Keratinocyte (primary cell): Measurements from ENCODE around the gene CTH. TPM values are rescaled to one million over a fixed set of nuclear protein-coding genes. Genes with fewer than 3 reads are reported as not detected.

Experiments used
- DNase-seq: peaks from one replicate; pipeline ENCODE4 v3.0.0-alpha.2; 2011; ENCODE audit warnings: low read depth, missing footprints, low spot score
- FAIRE-seq: peaks from 2 replicates; lab custom pipeline; 2011; peaks lifted over from hg19 to GRCh38; lab: Jason Lieb, UNC
- H2AFZ ChIP-seq: 2 replicates; pipeline ENCODE4 v1.6.0; 2012; ENCODE audit warnings: low read length, control low read depth, inconsistent platforms; ENCODE audit not compliant: control insufficient read depth
- H3K27ac ChIP-seq: 2 replicates; pipeline ENCODE4 v1.5.1; 2011; ENCODE audit warnings: low read length; ENCODE audit not compliant: control insufficient read depth, insufficient read depth
- H3K27me3 ChIP-seq: 3 replicates; pipeline ENCODE4 v1.6.0; 2011; ENCODE audit warnings: low read length; ENCODE audit not compliant: control insufficient read depth, insufficient read depth; ENCODE audit errors: extremely low read depth
- H3K36me3 ChIP-seq, 2 experiments: 2 replicates in 1 of 2; 3 replicates in 1 of 2; pipeline ENCODE4 v1.5.1; 2011; ENCODE audit warnings: low read length in 2 of 2, mild to moderate bottlenecking in 1 of 2; ENCODE audit not compliant: control insufficient read depth in 2 of 2, insufficient read depth in 2 of 2; ENCODE audit errors: extremely low read depth in 1 of 2
- H3K4me1 ChIP-seq: 3 replicates; pipeline ENCODE4 v1.5.1; 2011; ENCODE audit warnings: low read length; ENCODE audit not compliant: control insufficient read depth, insufficient read depth; ENCODE audit errors: extremely low read depth
- H3K4me2 ChIP-seq: 3 replicates; pipeline ENCODE4 v1.6.0; 2011; ENCODE audit warnings: low read depth, low read length; ENCODE audit not compliant: control insufficient read depth, insufficient read depth; ENCODE audit errors: extremely low read depth
- H3K4me3 ChIP-seq, 3 experiments: fragments of 200-600 bp in 1 of 3; sonication (generic) in 1 of 3; 2 replicates in 2 of 3; 3 replicates in 1 of 3; pipeline ENCODE4 v1.5.1; 2011 to 2016; ENCODE audit warnings: low read length in 3 of 3, mild to moderate bottlenecking in 3 of 3, control low read depth in 2 of 3, inconsistent platforms in 1 of 3, low read depth in 1 of 3, mixed read lengths in 1 of 3, mixed run types in 1 of 3, moderate library complexity in 1 of 3; ENCODE audit not compliant: control insufficient read depth in 2 of 3, insufficient read depth in 2 of 3; ENCODE audit errors: extremely low read depth in 1 of 3
- H3K79me2 ChIP-seq: 2 replicates; pipeline ENCODE4 v1.6.0; 2012; ENCODE audit warnings: low read length; ENCODE audit not compliant: control insufficient read depth, insufficient read depth
- H3K9ac ChIP-seq: 3 replicates; pipeline ENCODE4 v1.6.0; 2011; ENCODE audit warnings: low read length; ENCODE audit not compliant: control insufficient read depth, insufficient read depth; ENCODE audit errors: extremely low read depth
- H3K9me1 ChIP-seq: 3 replicates; pipeline ENCODE4 v1.6.0; 2011; ENCODE audit warnings: low read length; ENCODE audit not compliant: control insufficient read depth, insufficient read depth; ENCODE audit errors: extremely low read depth
- H3K9me3 ChIP-seq: 2 replicates; pipeline ENCODE4 v1.5.1; 2012; ENCODE audit warnings: low read depth, low read length; ENCODE audit not compliant: control insufficient read depth
- H4K20me1 ChIP-seq: 3 replicates; pipeline ENCODE4 v1.6.0; 2011; ENCODE audit warnings: low read length; ENCODE audit not compliant: control insufficient read depth, insufficient read depth; ENCODE audit errors: extremely low read depth
- EZH2 ChIP-seq: IDR thresholded peaks from one replicate; pipeline ENCODE4 v1.6.1; 2012; ENCODE audit warnings: inconsistent platforms, mild to moderate bottlenecking, low read length, moderate library complexity
- dilution Hi-C: fragments of 300-500 bp; cut with MboI; formaldehyde crosslinking; loops from one replicate; pipeline ENCODE4 v1.7.0; 2020; ENCODE audit warnings: low sequenced_read_pairs; ENCODE audit not compliant: extremely low pct_ligation_motif_present
- polyA plus RNA-seq, 5 experiments: library from polyadenylated mRNA; depleted of rRNA in 3 of 5; stranded (reverse) in 3 of 5; stranded (forward) in 1 of 5; unstranded in 1 of 5; fragments of >200 nt; gene quantifications; 1 replicate in 1 of 5; 2 replicates in 3 of 5; 3 replicates in 1 of 5; pipeline versions ENCODE4 v1.2.1 to v1.2.3, GENCODE V29; 2011 to 2012; ENCODE audit warnings: missing spikeins in 2 of 5, low read depth in 1 of 5, low replicate concordance in 1 of 5
- TF ChIP-seq, protein P1 (sequence below), 3 experiments: IDR thresholded peaks in 1 of 3; conservative IDR thresholded peaks in 1 of 3; optimal IDR thresholded peaks in 1 of 3; 2 replicates in 2 of 3; 3 replicates in 1 of 3; pipeline versions ENCODE3 to v1.5.1; 2011; ENCODE audit warnings: low read length in 3 of 3, mild to moderate bottlenecking in 3 of 3, moderate library complexity in 2 of 3, control low read depth in 1 of 3, inconsistent platforms in 1 of 3; ENCODE audit not compliant: insufficient read depth in 2 of 3; ENCODE audit errors: extremely low read depth in 1 of 3

CTH gene
- polyA plus RNA-seq, 1 donor (not counting 4 experiments of a cell fraction or from before 2014, with no cell fraction given): 5.0 TPM

DNA sequence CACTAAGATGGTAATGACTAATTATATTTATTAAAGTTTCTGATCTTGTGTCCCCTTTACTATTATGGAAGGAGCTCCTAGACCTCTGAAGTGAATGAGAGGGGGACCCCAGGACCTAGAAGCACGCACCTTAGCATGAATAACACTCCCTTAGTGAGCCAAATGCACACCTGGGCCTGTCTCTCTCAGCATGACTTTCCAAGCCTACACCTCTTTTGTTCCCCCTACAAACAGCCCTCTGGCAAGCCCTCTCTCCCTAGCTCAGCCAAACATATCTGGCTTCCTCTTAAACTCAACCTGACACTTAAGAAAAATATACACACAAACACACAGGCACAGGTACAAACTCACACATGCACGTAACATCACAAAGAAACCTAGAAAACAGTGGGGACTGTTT lies 7.3 kb upstream of the CTH start:
- H3K9me1 ChIP-seq: no peaks in the 10 kb centered on the region
- H3K27me3 ChIP-seq: no peaks in the 10 kb centered on the region
- no peak for TF ChIP-seq EZH2
- TF ChIP-seq, protein P1, sequence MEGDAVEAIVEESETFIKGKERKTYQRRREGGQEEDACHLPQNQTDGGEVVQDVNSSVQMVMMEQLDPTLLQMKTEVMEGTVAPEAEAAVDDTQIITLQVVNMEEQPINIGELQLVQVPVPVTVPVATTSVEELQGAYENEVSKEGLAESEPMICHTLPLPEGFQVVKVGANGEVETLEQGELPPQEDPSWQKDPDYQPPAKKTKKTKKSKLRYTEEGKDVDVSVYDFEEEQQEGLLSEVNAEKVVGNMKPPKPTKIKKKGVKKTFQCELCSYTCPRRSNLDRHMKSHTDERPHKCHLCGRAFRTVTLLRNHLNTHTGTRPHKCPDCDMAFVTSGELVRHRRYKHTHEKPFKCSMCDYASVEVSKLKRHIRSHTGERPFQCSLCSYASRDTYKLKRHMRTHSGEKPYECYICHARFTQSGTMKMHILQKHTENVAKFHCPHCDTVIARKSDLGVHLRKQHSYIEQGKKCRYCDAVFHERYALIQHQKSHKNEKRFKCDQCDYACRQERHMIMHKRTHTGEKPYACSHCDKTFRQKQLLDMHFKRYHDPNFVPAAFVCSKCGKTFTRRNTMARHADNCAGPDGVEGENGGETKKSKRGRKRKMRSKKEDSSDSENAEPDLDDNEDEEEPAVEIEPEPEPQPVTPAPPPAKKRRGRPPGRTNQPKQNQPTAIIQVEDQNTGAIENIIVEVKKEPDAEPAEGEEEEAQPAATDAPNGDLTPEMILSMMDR (optimal IDR thresholded peaks at IDR 0.05 in 1 of 3, IDR thresholded peaks at IDR 0.05 in 1 of 3, conservative IDR thresholded peaks at IDR 0.05 in 1 of 3; ENCODE audit: extremely low read depth in 1 of 3, insufficient read depth in 2 of 3, low read length in 3 of 3): no peak
- no peak overlapping the region for H3K4me3 ChIP-seq
- H3K27ac ChIP-seq: no peak overlapping the region
- H3K4me2 ChIP-seq: no peak overlapping the region
- DNase-seq: no peak
- FAIRE-seq: no peak
- H3K79me2 ChIP-seq: no peaks in the 10 kb centered on the region
- no peaks in the 10 kb centered on the region for H3K9me3 ChIP-seq
- H3K9ac ChIP-seq: no peak overlapping the region
- no peaks in the 10 kb centered on the region for H4K20me1 ChIP-seq
- no peak overlapping the region for H2AFZ ChIP-seq
- dilution Hi-C loops: no loop called here
- H3K36me3 ChIP-seq: no peaks in the 10 kb centered on the region
- H3K4me1 ChIP-seq: no peaks in the 10 kb centered on the region

DNA sequence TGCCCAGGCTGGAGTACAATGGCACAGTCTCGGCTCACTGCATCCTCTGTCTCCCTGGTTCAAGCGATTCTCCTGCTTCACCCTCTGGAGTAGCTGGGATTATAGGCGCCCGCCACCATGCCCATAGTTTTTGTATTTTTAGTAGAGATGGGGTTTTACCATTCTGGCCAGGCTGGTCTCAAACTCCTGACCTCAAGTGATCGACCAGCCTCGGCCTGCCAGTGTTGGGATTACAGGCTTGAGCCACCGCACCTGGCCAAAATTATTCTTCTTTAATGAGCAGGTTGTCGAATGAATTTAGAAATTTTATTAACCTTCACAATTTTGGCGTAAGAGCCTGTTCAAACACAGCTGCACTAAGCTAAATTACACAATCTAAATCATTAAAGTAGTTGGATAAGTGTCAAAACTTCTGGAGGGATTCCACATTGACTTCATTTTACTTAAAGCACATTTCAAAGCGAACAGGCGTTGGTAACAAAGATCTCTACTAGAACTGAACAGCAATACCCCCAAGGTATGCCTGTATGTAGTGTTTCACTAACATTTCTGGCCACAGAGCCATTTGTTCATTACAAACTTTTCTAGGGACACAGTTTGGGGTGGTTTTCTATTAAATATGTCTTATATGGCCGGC lies 5.2 kb upstream of the CTH start:
- FAIRE-seq (no peak), DNase-seq (no peak)
- Histone ChIP-seq H2AFZ (no peak overlapping the region), H3K9me1 (no peaks in the 10 kb centered on the region), H3K9me3 (no peaks in the 10 kb centered on the region), H3K4me3 (no peak overlapping the region), H3K4me1 (peaks cover 3% of the 10 kb centered on the region), H3K36me3 (no peaks in the 10 kb centered on the region), H3K27me3 (no peaks in the 10 kb centered on the region), H4K20me1 (no peaks in the 10 kb centered on the region), H3K4me2 (no peak overlapping the region), H3K9ac (no peak overlapping the region), H3K79me2 (no peaks in the 10 kb centered on the region), H3K27ac (no peak overlapping the region)
- dilution Hi-C loops: no loop called here
- TF ChIP-seq EZH2: no peak
- TF ChIP-seq, protein P1 (optimal IDR thresholded peaks at IDR 0.05 in 1 of 3, IDR thresholded peaks at IDR 0.05 in 1 of 3, conservative IDR thresholded peaks at IDR 0.05 in 1 of 3; ENCODE audit: extremely low read depth in 1 of 3, insufficient read depth in 2 of 3, low read length in 3 of 3): no peak
